Trophoblast cell (in vitro differentiated cells and primary cell): ENCODE results near the gene GYS2.
A peak's percentile ranks its signal among the peaks of the same experiment; 100 is the strongest.
"Not testable (repeated sequence)": the region's sequence is repeated elsewhere in the genome, so short reads cannot be mapped to it uniquely, and the experiment has no call there.

Experiments
- DNase-seq, 2 donors: peaks; one replicate each; pipeline ENCODE4 v3.0.0-alpha.2; 2016
- H2AFZ ChIP-seq: 2 replicates; pipeline ENCODE4 v1.6.1; 2013; ENCODE audit warnings: low read length, moderate library complexity, mild to moderate bottlenecking; ENCODE audit not compliant: insufficient read depth, poor library complexity
- H2AK5ac ChIP-seq: 2 replicates; pipeline ENCODE4 v1.6.1; 2013; ENCODE audit warnings: mild to moderate bottlenecking, low read length
- H2BK120ac ChIP-seq: 2 replicates; pipeline ENCODE4 v1.6.1; 2013; ENCODE audit warnings: low read length, mild to moderate bottlenecking, moderate library complexity; ENCODE audit not compliant: insufficient read depth, poor library complexity
- H2BK12ac ChIP-seq: 2 replicates; pipeline ENCODE4 v1.6.1; 2013; ENCODE audit warnings: mild to moderate bottlenecking, low read length, moderate library complexity
- H2BK5ac ChIP-seq: 2 replicates; pipeline ENCODE4 v1.6.1; 2013; ENCODE audit warnings: low read length, low read depth, moderate library complexity, mild to moderate bottlenecking; ENCODE audit not compliant: poor library complexity
- H3K14ac ChIP-seq: 2 replicates; pipeline ENCODE4 v1.6.1; 2013; ENCODE audit warnings: mild to moderate bottlenecking, low read length
- H3K18ac ChIP-seq: 2 replicates; pipeline ENCODE4 v1.6.1; 2013; ENCODE audit warnings: mild to moderate bottlenecking, low read length
- H3K23ac ChIP-seq: 2 replicates; pipeline ENCODE4 v1.6.1; 2013; ENCODE audit warnings: low read length
- H3K27ac ChIP-seq: 2 replicates; pipeline ENCODE4 v1.5.1; 2013; ENCODE audit warnings: low read depth, mild to moderate bottlenecking, inconsistent platforms, low read length, moderate library complexity
- H3K27me3 ChIP-seq: 2 replicates; pipeline ENCODE4 v1.6.1; 2013; ENCODE audit warnings: inconsistent platforms, mild to moderate bottlenecking, low read length, moderate library complexity; ENCODE audit not compliant: insufficient read depth
- H3K36me3 ChIP-seq, 2 experiments: 1 replicate in 1 of 2; 2 replicates in 1 of 2; pipeline ENCODE4 v1.6.1; 2013; ENCODE audit warnings: low read length in 2 of 2, mild to moderate bottlenecking in 2 of 2, moderate library complexity in 1 of 2; ENCODE audit not compliant: insufficient read depth in 2 of 2, control insufficient read depth in 1 of 2
- H3K4ac ChIP-seq: 2 replicates; pipeline ENCODE4 v1.6.1; 2013; ENCODE audit warnings: low read depth, mild to moderate bottlenecking, low read length, moderate library complexity
- H3K4me1 ChIP-seq, 2 experiments: 1 replicate in 1 of 2; 2 replicates in 1 of 2; pipeline ENCODE4 v1.6.1; 2013; ENCODE audit warnings: low read length in 2 of 2, mild to moderate bottlenecking in 2 of 2, moderate library complexity in 1 of 2; ENCODE audit not compliant: insufficient read depth in 2 of 2, control insufficient read depth in 1 of 2
- H3K4me2 ChIP-seq: 2 replicates; pipeline ENCODE4 v1.6.1; 2013; ENCODE audit warnings: inconsistent platforms, mild to moderate bottlenecking, low read length, moderate library complexity
- H3K4me3 ChIP-seq: 2 replicates; pipeline ENCODE4 v1.5.1; 2013; ENCODE audit warnings: mild to moderate bottlenecking, low read depth, low read length, inconsistent platforms
- H3K79me1 ChIP-seq: one replicate; pipeline ENCODE4 v1.6.1; 2013; ENCODE audit warnings: low read length
- H3K79me2 ChIP-seq: 2 replicates; pipeline ENCODE4 v1.6.1; 2013; ENCODE audit warnings: low read length, mild to moderate bottlenecking; ENCODE audit not compliant: control insufficient read depth, insufficient read depth, poor library complexity
- H3K9ac ChIP-seq: 2 replicates; pipeline ENCODE4 v1.6.1; 2013; ENCODE audit warnings: mild to moderate bottlenecking, low read length
- H3K9me3 ChIP-seq: 2 replicates; pipeline ENCODE4 v1.6.1; 2013; ENCODE audit warnings: low read depth, mild to moderate bottlenecking, control low read depth, inconsistent platforms, low read length; ENCODE audit not compliant: insufficient read depth
- H4K12ac ChIP-seq: 2 replicates; pipeline ENCODE4 v1.6.1; 2013; ENCODE audit warnings: low read depth, mild to moderate bottlenecking, low read length, moderate library complexity
- H4K8ac ChIP-seq: 2 replicates; pipeline ENCODE4 v1.6.1; 2013; ENCODE audit warnings: low read depth, mild to moderate bottlenecking, low read length, moderate library complexity
- H4K91ac ChIP-seq: one replicate; pipeline ENCODE4 v1.6.1; 2013; ENCODE audit warnings: low read depth, mild to moderate bottlenecking, low read length, moderate library complexity
- WGBS: extraction: QIAGEN DNeasy Blood & Tissue Kit; methylation state at CpG from one replicate; pipeline ENCODE4 v1.1.7; 2013; ENCODE audit warnings: missing lambda C conversion rate; ENCODE audit not compliant: insufficient read length, insufficient coverage; ENCODE audit errors: extremely low coverage; 5-methylcytosine and 5-hydroxymethylcytosine counted together

GYS2 gene

DNA sequence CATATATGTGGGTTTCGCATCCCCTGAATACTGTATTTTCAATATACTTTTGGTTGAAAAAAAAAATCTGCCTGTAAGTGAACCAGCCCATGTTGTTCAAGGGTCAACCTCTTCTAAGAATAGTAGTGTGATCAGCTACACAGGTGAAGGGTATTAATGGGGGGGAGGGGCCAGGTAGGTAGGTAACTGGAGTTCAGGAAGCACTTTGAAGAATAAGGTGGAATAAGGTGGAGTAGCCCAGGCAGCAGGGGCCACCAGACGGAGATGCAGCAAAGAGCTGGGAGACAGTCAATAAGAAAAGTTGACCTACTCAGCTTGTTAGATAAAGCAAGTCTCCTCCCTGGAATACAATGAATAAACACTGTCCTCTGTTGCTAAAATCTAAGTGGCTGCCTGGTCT is 43.7 kb upstream of the GYS2 start:
- Histone ChIP-seq H3K9ac (no peak overlapping the region), H3K36me3 (peaks cover 0 to 16% of the 10 kb centered on the region in 2 experiments), H2AFZ (no peak overlapping the region), H3K18ac (no peak overlapping the region), H2BK120ac (no peak overlapping the region), H3K4me3 (no peak overlapping the region), H3K9me3 (no peaks in the 10 kb centered on the region), H3K14ac (no peak overlapping the region), H3K23ac (no peak overlapping the region), H4K8ac (no peak overlapping the region), H3K79me1 (no peaks in the 10 kb centered on the region), H3K4me2 (no peak overlapping the region), H2BK5ac (no peak overlapping the region), H3K4ac (no peak overlapping the region), H3K27me3 (no peaks in the 10 kb centered on the region), H3K79me2 (no peaks in the 10 kb centered on the region), H2BK12ac (no peak overlapping the region), H3K27ac (no peak overlapping the region), H4K12ac (no peak overlapping the region), H2AK5ac (no peak overlapping the region), H3K4me1 (peaks cover 7 to 8% of the 10 kb centered on the region in 2 experiments), H4K91ac (no peak overlapping the region)
- no peak for DNase-seq
- no CpG with 5 or more reads among the region's 2 CpGs for WGBS

DNA sequence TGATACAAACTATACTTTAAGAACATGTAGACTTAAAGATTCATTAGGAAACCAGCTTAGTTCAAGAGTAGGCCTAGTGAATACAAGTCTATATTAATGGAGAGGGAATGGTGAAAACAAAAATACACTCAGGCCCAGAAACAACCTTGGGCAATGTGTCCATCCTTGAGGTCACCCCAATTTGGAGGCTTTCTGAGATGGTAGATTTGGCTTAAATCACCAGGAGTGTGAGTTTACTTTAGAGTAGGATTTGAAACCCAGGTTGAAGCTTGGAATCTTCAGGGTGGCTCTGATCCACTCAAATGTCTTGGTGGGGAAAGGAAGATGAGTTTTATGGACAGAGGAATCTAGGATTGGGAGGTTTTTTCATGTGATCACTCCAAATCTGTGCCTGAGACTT is 42.5 kb upstream of the GYS2 start:
- no peak overlapping the region for H4K8ac ChIP-seq
- no peak overlapping the region for H2BK120ac ChIP-seq
- H3K36me3 ChIP-seq, result peaks cover 0 to 17% of the 10 kb centered on the region in 2 experiments
- H2BK12ac ChIP-seq, result no peak overlapping the region
- peaks cover 7 to 8% of the 10 kb centered on the region in 2 experiments for H3K4me1 ChIP-seq
- no peaks in the 10 kb centered on the region for H3K79me1 ChIP-seq
- no peak overlapping the region for H2AK5ac ChIP-seq
- H3K4me3 ChIP-seq, result no peak overlapping the region
- H3K4me2 ChIP-seq, result no peak overlapping the region
- no peak overlapping the region for H3K23ac ChIP-seq
- no peak overlapping the region for H2BK5ac ChIP-seq
- H3K9ac ChIP-seq, result no peak overlapping the region
- no peak overlapping the region for H2AFZ ChIP-seq
- H3K4ac ChIP-seq, result no peak overlapping the region
- no peak for DNase-seq
- no peak overlapping the region for H4K12ac ChIP-seq
- H3K9me3 ChIP-seq, result no peaks in the 10 kb centered on the region
- no peaks in the 10 kb centered on the region for H3K27me3 ChIP-seq
- no peak overlapping the region for H3K18ac ChIP-seq
- no peaks in the 10 kb centered on the region for H3K79me2 ChIP-seq
- H3K14ac ChIP-seq, result no peak overlapping the region
- H4K91ac ChIP-seq, result no peak overlapping the region
- no peak overlapping the region for H3K27ac ChIP-seq

DNA sequence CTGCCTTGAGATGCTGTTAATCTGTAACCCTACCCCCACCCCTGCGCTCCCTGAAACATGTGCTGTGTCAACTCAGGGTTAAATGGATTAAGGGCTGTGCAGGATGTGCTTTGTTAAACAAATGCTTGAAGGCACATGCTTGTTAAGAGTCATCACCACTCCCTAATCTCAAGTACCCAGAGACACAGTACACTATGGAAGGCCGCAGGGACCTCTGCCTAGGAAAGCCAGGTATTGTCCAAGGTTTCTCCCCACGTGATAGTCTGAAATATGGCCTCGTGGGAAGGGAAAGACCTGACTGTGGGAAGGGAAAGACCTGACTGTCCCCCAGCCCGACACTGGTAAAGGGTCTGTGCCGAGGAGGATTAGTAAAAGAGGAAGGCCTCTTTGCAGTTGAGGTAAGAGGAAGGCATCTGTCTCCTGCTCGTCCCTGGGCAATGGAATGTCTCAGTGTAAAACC is 40.4 kb upstream of the GYS2 start:
- not testable (repeated sequence) for H2BK120ac ChIP-seq, H3K9me3 ChIP-seq, H2AK5ac ChIP-seq, H3K4me3 ChIP-seq, H3K79me1 ChIP-seq, H3K4ac ChIP-seq, H2BK12ac ChIP-seq, H2BK5ac ChIP-seq, H3K9ac ChIP-seq, DNase-seq, H3K18ac ChIP-seq, H3K79me2 ChIP-seq, H4K8ac ChIP-seq, H3K14ac ChIP-seq, H3K23ac ChIP-seq, H2AFZ ChIP-seq, H3K4me2 ChIP-seq, H3K4me1 ChIP-seq, H4K12ac ChIP-seq, H3K27me3 ChIP-seq, H4K91ac ChIP-seq
- peak overlapping the region; percentile 20 for H3K27ac ChIP-seq
- peaks cover 0 to 16% of the 10 kb centered on the region in 2 experiments for H3K36me3 ChIP-seq
- no CpG with 5 or more reads among the region's 7 CpGs for WGBS

DNA sequence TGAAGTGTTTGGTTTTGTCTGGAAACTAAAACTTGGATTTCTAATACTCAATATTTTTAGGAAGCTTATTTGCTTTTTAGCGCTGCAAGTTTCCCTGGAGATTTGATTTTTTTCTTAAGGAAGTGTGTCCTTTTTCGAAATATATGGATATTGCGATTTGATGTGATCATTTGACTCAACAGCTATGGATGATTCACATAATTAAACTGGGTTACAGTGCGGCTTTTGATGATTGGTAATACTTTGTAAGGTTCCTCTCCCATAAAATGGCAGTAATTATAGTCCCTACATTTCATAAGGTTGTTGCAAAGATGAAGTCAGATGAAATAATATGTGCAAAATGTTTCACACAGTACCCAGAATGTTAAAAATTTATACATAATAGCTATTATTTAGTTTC is 39.9 kb upstream of the GYS2 start:
- H4K8ac ChIP-seq, result no peak overlapping the region
- H3K36me3 ChIP-seq, result peaks cover 0 to 16% of the 10 kb centered on the region in 2 experiments
- no CpG with 5 or more reads among the region's 4 CpGs for WGBS
- H3K4me1 ChIP-seq, result peaks cover 2 to 3% of the 10 kb centered on the region in 2 experiments
- H3K27ac ChIP-seq, result no peak overlapping the region
- H3K27me3 ChIP-seq, result no peaks in the 10 kb centered on the region
- no peaks in the 10 kb centered on the region for H3K9me3 ChIP-seq
- H2BK12ac ChIP-seq, result no peak overlapping the region
- no peaks in the 10 kb centered on the region for H3K79me1 ChIP-seq
- H3K4me3 ChIP-seq, result no peak overlapping the region
- H3K4me2 ChIP-seq, result no peak overlapping the region
- H4K91ac ChIP-seq, result no peak overlapping the region
- H2AK5ac ChIP-seq, result no peak overlapping the region
- H3K79me2 ChIP-seq, result no peaks in the 10 kb centered on the region
- no peak overlapping the region for H2AFZ ChIP-seq
- no peak overlapping the region for H3K4ac ChIP-seq
- no peak overlapping the region for H2BK5ac ChIP-seq
- H3K14ac ChIP-seq, result no peak overlapping the region
- H4K12ac ChIP-seq, result no peak overlapping the region
- no peak overlapping the region for H3K18ac ChIP-seq
- H3K9ac ChIP-seq, result no peak overlapping the region
- DNase-seq, result no peak
- H2BK120ac ChIP-seq, result no peak overlapping the region
- H3K23ac ChIP-seq, result no peak overlapping the region
